ENCODE measurements around the gene NME7. TPM values are rescaled to one million over a fixed set of nuclear protein-coding genes. Genes with fewer than 3 reads are reported as not detected.

The NME7 gene
- total and polyA plus RNA-seq, 2 experiments from 2014 or later = 39.1 to 48.5 TPM

DNA sequence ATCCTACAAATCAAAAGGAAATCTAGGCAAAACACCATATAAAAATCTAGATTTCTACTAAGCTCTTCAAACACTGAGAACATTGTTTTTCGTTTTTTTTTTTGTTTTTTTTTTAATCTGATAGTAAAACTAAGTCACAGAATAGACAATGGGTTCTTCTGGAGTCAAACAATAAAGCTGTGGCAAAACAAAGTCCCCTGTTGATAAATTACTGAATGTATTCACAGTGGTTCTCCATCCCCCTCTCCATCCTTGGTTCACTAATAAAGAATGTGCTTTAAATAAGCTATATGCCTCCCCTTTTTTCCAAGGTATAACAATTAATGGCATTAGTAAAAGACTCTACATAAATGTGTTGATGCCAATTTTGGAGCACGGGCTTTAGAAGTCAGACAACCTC lies 277.8 kb downstream of the NME7 start:
- H3K79me2 ChIP-seq (replicated peaks; ENCODE audit: insufficient read depth) = no peaks in the 10 kb centered on the region

More for the DNA sequence above, 277.8 kb downstream of the NME7 start:
- H3K27me3 Mint-ChIP-seq (ENCODE audit: insufficient read depth, low read depth, poor library complexity) = peaks cover 2% of the 10 kb centered on the region
- H3K27ac Mint-ChIP-seq = no peak overlapping the region
- H3K36me3 ChIP-seq (ENCODE audit: insufficient read depth) = no peaks in the 10 kb centered on the region
- no peak for ATAC-seq
- 0 out of 2 replicates have a peak, but pooled peaks cover 7% of the 10 kb centered on the region for H3K4me1 ChIP-seq (ENCODE audit: insufficient read depth)
- TF ChIP-seq EZH2phosphoT487 (IDR thresholded peaks at IDR 0.05; ENCODE audit: unreplicated experiment) (no peak), REST (IDR thresholded peaks at IDR 0.05; ENCODE audit: unreplicated experiment) (no peak), EZH2 (IDR thresholded peaks at IDR 0.05; ENCODE audit: low read depth, unreplicated experiment) (no peak), ZNF114 (CRISPR knock-in tag; IDR thresholded peaks at IDR 0.05) (no peak), NANOG (IDR thresholded peaks at IDR 0.05; ENCODE audit: borderline replicate concordance) (no peak), POLR2AphosphoS5 (IDR thresholded peaks at IDR 0.05; ENCODE audit: low read depth) (no peak), CREB1 (CRISPR knock-in tag; IDR thresholded peaks at IDR 0.05; ENCODE audit: low read depth) (no peak), ZNF331 (CRISPR knock-in tag; IDR thresholded peaks at IDR 0.05; ENCODE audit: low read depth) (no peak), JUNB (IDR thresholded peaks at IDR 0.05; ENCODE audit: unreplicated experiment) (no peak), STAT1 (IDR thresholded peaks at IDR 0.05; ENCODE audit: unreplicated experiment) (no peak), ETS1 (IDR thresholded peaks at IDR 0.05) (no peak)
- TF ChIP-seq, protein P1, sequence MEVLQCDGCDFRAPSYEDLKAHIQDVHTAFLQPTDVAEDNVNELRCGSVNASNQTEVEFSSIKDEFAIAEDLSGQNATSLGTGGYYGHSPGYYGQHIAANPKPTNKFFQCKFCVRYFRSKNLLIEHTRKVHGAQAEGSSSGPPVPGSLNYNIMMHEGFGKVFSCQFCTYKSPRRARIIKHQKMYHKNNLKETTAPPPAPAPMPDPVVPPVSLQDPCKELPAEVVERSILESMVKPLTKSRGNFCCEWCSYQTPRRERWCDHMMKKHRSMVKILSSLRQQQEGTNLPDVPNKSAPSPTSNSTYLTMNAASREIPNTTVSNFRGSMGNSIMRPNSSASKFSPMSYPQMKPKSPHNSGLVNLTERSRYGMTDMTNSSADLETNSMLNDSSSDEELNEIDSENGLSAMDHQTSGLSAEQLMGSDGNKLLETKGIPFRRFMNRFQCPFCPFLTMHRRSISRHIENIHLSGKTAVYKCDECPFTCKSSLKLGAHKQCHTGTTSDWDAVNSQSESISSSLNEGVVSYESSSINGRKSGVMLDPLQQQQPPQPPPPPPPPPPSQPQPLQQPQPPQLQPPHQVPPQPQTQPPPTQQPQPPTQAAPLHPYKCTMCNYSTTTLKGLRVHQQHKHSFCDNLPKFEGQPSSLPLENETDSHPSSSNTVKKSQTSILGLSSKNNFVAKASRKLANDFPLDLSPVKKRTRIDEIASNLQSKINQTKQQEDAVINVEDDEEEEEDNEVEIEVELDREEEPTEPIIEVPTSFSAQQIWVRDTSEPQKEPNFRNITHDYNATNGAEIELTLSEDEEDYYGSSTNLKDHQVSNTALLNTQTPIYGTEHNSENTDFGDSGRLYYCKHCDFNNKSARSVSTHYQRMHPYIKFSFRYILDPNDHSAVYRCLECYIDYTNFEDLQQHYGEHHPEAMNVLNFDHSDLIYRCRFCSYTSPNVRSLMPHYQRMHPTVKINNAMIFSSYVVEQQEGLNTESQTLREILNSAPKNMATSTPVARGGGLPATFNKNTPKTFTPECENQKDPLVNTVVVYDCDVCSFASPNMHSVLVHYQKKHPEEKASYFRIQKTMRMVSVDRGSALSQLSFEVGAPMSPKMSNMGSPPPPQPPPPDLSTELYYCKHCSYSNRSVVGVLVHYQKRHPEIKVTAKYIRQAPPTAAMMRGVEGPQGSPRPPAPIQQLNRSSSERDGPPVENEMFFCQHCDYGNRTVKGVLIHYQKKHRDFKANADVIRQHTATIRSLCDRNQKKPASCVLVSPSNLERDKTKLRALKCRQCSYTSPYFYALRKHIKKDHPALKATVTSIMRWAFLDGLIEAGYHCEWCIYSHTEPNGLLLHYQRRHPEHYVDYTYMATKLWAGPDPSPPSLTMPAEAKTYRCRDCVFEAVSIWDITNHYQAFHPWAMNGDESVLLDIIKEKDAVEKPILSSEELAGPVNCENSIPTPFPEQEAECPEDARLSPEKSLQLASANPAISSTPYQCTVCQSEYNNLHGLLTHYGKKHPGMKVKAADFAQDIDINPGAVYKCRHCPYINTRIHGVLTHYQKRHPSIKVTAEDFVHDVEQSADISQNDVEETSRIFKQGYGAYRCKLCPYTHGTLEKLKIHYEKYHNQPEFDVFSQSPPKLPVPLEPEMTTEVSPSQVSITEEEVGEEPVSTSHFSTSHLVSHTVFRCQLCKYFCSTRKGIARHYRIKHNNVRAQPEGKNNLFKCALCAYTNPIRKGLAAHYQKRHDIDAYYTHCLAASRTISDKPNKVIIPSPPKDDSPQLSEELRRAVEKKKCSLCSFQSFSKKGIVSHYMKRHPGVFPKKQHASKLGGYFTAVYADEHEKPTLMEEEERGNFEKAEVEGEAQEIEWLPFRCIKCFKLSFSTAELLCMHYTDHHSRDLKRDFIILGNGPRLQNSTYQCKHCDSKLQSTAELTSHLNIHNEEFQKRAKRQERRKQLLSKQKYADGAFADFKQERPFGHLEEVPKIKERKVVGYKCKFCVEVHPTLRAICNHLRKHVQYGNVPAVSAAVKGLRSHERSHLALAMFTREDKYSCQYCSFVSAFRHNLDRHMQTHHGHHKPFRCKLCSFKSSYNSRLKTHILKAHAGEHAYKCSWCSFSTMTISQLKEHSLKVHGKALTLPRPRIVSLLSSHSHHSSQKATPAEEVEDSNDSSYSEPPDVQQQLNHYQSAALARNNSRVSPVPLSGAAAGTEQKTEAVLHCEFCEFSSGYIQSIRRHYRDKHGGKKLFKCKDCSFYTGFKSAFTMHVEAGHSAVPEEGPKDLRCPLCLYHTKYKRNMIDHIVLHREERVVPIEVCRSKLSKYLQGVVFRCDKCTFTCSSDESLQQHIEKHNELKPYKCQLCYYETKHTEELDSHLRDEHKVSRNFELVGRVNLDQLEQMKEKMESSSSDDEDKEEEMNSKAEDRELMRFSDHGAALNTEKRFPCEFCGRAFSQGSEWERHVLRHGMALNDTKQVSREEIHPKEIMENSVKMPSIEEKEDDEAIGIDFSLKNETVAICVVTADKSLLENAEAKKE (CRISPR knock-in tag; IDR thresholded peaks at IDR 0.05) = no peak
- TF ChIP-seq, protein P2, sequence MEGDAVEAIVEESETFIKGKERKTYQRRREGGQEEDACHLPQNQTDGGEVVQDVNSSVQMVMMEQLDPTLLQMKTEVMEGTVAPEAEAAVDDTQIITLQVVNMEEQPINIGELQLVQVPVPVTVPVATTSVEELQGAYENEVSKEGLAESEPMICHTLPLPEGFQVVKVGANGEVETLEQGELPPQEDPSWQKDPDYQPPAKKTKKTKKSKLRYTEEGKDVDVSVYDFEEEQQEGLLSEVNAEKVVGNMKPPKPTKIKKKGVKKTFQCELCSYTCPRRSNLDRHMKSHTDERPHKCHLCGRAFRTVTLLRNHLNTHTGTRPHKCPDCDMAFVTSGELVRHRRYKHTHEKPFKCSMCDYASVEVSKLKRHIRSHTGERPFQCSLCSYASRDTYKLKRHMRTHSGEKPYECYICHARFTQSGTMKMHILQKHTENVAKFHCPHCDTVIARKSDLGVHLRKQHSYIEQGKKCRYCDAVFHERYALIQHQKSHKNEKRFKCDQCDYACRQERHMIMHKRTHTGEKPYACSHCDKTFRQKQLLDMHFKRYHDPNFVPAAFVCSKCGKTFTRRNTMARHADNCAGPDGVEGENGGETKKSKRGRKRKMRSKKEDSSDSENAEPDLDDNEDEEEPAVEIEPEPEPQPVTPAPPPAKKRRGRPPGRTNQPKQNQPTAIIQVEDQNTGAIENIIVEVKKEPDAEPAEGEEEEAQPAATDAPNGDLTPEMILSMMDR (conservative IDR thresholded peaks at IDR 0.05; ENCODE audit: low read depth in 2 of 2) = no peak
- H3K4me3 ChIP-seq = no peak overlapping the region
- no peaks in the 10 kb centered on the region for H3K27me3 ChIP-seq (ENCODE audit: insufficient read depth)
- H3K4me2 ChIP-seq = no peak overlapping the region
- H3K27ac ChIP-seq (ENCODE audit: low read depth) = no peak overlapping the region
- H3K36me3 Mint-ChIP-seq (ENCODE audit: low read depth) = no peaks in the 10 kb centered on the region
- DNase-seq (ENCODE audit: low spot score) = no peak
- H4K20me1 ChIP-seq (replicated peaks; ENCODE audit: insufficient read depth) = no peaks in the 10 kb centered on the region
- H3K4me3 Mint-ChIP-seq = no peak overlapping the region
- H3F3A ChIP-seq (replicated peaks; ENCODE audit: low read depth) = no peaks in the 10 kb centered on the region
- peaks cover 12% of the 10 kb centered on the region for H3K4me1 Mint-ChIP-seq
- H3K9me3 Mint-ChIP-seq = no peaks in the 10 kb centered on the region
- peak overlapping the region; percentile 9; the same call in 1 of the 2 replicates for H2AFZ ChIP-seq
- no peaks in the 10 kb centered on the region; the same call in 1 of the 2 replicates for H3K9me2 ChIP-seq (ENCODE audit: insufficient read depth)
